Activated CD4-positive, alpha-beta T cell treated with anti-CD3 and anti-CD28 coated beads for 48 hours (primary cell): ENCODE data around the gene CRYBG3.

Experiments used
- DNase-seq: peaks from one replicate; pipeline ENCODE4 v3.0.0-alpha.2; 2020

Gene CRYBG3

DNA sequence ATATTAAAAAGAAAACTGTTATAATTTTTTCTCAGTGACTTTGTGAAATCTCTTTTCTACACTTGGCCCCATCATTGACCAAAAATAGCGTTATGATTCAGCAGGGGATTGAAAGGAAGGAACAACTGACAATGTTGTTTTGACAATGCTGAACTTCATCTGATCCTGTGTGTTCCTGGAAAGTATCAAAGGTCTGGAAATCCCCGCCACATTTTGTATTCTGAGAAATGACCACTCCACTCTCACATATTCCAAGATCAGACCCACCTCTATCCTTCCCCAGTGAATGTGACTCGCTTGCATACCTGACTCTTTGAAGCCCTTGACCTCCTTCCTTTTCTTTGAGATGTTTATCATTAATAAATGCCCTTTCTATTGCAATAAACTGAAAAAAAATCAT is 160.1 kb downstream of the CRYBG3 start:
- peak; percentile 13 for DNase-seq

DNA sequence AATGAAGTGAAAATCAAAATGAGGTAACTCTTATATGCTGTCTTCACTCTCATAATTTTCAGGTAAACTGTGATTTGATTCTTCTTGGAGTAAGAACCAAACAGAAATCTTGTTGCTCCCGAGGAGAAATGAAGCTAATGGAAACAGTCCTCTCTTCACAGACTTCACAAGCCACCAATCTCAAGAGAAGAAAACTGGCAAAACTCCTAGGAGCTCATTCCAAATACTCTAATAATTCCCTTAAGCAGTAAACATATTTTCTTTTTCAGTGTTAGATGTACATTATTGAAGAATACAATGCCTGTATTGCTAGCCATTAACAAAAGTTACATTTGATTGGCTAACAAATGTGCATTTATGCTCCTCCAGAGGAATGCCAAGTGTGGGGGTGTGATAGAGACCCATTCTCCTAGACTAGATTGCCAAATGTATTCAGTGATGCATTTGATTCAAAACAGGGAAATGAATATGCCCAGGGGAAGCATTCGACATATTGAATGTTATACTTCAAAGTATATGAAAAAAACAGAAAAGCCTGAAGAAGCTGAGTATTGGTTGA is 162.2 kb downstream of the CRYBG3 start:
- no peak for DNase-seq

DNA sequence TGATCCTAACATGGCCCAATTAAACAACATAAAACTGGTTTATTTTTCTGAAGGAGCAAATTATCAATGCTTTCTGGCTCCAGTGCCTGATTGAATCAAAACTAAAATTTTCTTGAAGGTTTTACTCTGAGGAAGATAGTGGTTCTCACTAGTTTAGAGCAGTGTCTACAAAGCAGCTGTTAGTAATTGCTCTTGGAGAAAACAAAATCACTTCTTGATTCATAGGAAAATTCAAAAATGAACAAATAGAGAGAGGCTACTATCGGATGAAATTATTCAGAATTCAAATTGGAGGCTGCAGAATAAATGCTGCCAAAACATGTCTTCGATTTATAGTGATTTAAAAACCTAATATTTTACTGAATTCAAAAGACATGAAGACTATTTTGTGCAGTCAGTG is 165.5 kb downstream of the CRYBG3 start:
- DNase-seq = no peak

DNA sequence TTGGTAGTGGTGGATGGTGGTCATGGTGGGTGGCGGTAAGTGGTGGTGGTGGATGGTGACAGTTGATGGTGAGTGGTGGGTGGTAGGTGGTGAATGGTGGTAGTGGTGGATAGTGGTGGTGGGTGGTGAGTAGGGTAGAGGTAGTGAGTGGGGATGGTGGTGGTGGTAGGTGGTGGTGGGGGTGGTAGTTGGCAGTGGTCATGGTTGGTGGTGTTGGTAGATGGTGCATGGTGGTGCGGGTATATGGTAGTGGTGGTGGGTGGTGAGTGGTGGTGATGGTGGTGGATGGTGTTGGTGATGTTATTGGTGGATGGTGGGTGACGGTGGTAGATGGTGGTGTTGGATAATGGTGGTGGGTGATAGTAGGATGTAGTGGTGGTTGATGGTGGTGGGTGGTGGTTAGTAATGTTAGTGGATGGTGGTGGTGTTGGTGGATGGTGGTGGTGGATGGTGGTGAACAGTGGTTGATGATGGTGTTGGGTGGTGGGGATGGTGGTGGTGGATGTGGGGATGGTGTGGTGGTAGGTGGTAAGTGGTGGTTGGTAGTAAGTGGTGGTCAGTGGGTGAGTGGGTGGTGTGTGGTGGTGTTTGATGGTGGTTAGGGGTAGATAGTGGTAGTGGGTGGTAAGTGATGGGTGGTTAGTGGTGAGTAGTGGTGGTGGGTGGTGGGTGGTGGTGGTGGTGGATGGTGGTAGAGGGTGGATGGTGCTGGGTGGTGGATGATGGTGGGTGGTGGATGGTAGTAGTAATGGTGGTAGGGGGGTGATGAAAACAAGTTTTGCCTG is 167.2 kb downstream of the CRYBG3 start:
- no peak for DNase-seq

DNA sequence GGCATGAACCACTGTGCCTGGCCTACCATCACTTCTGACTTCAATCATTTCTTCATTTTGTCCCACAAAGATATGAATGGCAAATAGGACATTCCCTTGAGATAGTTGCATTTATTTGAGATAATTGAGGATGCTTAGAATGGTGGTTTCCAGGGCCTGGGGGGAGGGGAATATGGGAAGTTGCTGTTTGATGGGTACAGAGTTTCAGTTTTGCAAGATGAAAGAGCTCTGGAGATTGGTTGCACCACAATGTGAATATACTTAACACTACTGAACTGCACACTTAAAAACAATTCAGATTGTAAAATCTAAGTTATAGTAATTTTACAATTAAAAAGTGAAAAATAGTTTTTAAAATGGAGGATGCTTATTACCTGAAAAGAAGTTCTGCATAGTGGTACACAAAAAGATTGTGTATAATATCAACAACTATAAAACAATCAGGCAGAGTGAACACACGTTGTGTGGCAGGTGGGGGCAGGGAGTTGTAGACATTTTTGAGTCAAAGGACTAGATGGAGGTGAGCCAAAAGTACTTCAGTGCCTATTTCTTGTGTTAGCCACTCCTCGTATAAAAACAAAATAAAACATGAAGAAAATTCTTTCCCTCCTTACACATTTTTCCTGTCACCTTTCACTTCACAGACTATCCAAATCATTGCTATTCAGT is 168.9 kb downstream of the CRYBG3 start:
- DNase-seq = peak; percentile 19

DNA sequence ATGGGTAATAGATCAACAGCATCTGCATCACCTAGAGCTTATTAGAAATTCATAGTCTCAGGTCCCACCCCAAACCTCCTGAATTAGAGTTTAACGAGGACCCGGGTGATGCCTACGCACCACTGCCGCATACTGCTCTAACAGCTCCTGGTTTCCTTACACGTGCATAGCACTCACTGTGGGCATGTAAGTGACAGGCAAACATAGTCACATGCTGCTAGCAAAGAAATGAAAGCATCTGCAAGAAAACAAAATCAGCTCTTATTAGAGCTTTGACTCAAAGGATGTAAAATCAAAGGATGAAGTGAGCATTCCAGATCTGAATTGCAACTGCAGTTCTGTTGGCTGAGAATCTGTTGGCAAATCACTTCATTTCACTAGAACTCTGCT is 169.5 kb downstream of the CRYBG3 start:
- DNase-seq = peak; percentile 19

DNA sequence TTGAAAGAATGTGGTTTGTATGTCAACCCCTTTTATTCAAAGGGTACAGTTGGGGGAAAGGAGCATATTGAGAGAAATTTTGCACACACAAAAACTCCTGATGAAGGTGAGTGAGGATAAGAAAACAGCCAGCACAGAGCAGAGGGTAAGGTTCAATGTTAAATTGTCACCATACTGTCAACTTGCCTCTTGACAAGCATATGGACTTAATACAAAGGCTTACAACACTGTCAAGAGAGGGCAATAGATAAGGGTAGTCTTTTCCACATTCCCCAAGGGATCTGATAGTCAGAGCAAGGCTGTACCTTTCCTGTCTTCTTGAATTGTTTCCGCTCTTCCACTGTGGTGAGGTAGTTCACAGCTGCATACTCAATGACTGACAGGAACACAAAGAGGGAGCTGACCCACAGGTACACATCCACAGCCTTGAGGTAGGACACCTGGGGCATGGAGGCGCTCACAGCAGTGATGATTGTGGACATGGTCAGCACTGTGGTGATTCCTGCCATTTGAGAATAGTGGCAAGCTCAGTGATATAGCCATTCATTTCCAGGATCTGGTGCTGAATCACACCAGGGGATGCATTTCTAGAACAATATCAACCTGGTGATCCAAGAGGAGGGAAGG is 170.8 kb downstream of the CRYBG3 start:
- DNase-seq = no peak

DNA sequence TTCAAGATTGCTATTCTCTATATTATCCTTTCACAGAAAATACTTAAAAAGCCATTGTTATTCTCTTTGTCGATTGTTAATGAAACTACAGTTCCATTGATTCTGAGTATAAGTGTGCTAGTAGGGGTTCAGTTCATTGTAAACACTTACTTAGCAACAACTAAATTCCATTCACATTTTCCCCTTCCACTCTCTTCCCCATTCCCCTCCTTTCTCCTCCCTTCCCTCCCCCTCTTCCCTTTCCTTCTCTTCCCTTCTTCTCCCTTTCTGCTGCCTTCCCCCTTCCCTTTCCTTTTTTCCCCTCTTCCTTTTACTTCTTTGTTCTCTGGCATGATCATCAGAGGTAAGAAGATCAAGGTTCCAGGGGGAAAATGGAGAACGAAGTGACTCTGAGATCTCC is 171.7 kb downstream of the CRYBG3 start:
- DNase-seq = no peak

DNA sequence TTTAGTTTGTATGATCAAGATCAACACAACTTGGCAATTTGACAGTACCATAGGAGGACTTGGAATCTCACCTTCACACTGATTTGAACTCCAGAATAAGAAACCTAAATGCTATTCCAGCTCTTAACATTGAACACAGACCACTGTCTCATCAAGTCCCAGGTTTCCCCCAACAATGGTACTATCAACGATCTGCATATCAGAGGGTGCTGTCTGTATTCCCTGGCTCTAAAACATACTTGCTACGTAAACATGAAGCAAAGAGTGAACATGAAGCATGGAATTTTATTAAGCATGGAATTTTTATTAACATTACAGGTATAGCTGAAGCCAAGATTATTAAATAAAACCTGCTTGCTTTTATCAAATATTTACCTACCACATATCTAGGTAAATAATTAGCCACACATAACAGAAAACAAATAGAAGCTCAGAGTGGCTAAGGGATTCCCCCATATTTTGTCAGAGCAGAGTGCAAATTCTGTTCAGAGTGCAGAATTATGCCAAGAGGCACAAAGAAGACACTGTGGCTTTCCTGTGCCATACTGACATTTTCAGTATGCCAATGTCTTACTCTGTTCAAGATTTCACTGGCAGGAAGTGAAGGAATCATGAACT is 172.6 kb downstream of the CRYBG3 start:
- no peak for DNase-seq
